ENCODE measurements around the gene PITRM1.

GRCh38 chr10:3208481-3209406, 36.2 kb upstream of the PITRM1 start:
- no peak for TF ChIP-seq CTCF (optimal IDR thresholded peaks at IDR 0.05 in 1 of 3, IDR thresholded peaks at IDR 0.05 in 1 of 3, conservative IDR thresholded peaks at IDR 0.05 in 1 of 3; ENCODE audit: extremely low read depth in 1 of 3, insufficient read depth in 2 of 3, low read length in 3 of 3)
- no peak for TF ChIP-seq EZH2 (IDR thresholded peaks at IDR 0.05; ENCODE audit: low read length)

Data from keratinocyte (primary cell).